Heart left ventricle (tissue), 16 donors: ENCODE data around the gene PPP1R1B. TPM values are rescaled to one million over a fixed set of nuclear protein-coding genes. Genes with fewer than 3 reads are reported as not detected.

Experiments used
- ATAC-seq, 4 donors: fragments of 200-7000 bp; cut with Tn5 transposase; one replicate each; pipeline ENCODE4 v1.9.1; 2020 to 2022; ENCODE audit warnings: moderate library complexity in 4 of 4, mild to moderate bottlenecking in 3 of 4, moderate number of reproducible peaks in 1 of 4
- DNase-seq, 5 donors: peaks; one replicate each; pipeline ENCODE4 v3.0.0-alpha.2; 2020
- H3K27ac ChIP-seq, 12 donors: fragments of 200-600 bp; sonication (generic) in 4 of 12; one replicate each; pipeline versions ENCODE4 v1.5.0 to v1.8.0; 2016 to 2022; ENCODE audit warnings: mild to moderate bottlenecking in 2 of 12
- H3K27me3 ChIP-seq, 9 donors: fragments of 200-600 bp; sonication (generic) in 2 of 9; one replicate each; pipeline versions ENCODE4 v1.5.1 to v1.8.0; 2016 to 2022; ENCODE audit warnings: mild to moderate bottlenecking in 3 of 9
- H3K36me3 ChIP-seq, 9 donors: fragments of 200-600 bp; sonication (generic) in 2 of 9; one replicate each; pipeline versions ENCODE4 v1.5.0 to v1.8.0; 2018 to 2022; ENCODE audit warnings: mild to moderate bottlenecking in 2 of 9
- H3K4me1 ChIP-seq, 12 donors: fragments of 200-600 bp; sonication (generic) in 4 of 12; one replicate each; pipeline versions ENCODE4 v1.5.0 to v1.8.0; 2016 to 2022; ENCODE audit warnings: mild to moderate bottlenecking in 3 of 12
- H3K4me3 ChIP-seq, 12 donors: fragments of 200-600 bp; sonication (generic) in 4 of 12; one replicate each; pipeline versions ENCODE4 v1.5.0 to v1.8.0; 2017 to 2022; ENCODE audit warnings: mild to moderate bottlenecking in 9 of 12, moderate library complexity in 4 of 12
- H3K9me3 ChIP-seq, 12 donors: fragments of 200-600 bp; sonication (generic) in 4 of 12; one replicate each; pipeline versions ENCODE4 v1.5.0 to v1.8.0; 2016 to 2022; ENCODE audit warnings: mild to moderate bottlenecking in 1 of 12
- CTCF ChIP-seq, 12 donors: fragments of 200-600 bp; sonication (generic) in 4 of 12; IDR thresholded peaks; one replicate each; pipeline versions ENCODE4 v1.5.0 to v1.8.0; 2018 to 2022; ENCODE audit warnings: antibody characterized with exemption in 12 of 12, mild to moderate bottlenecking in 5 of 12
- POLR2A ChIP-seq, 2 donors: fragments of 450-650 bp; IDR thresholded peaks; one replicate each; pipeline ENCODE4 v1.6.1; 2017; ENCODE audit warnings: antibody characterized with exemption in 2 of 2, mild to moderate bottlenecking in 2 of 2, moderate library complexity in 2 of 2
- WGBS, 4 donors: extraction: QIAGEN DNeasy Blood & Tissue Kit in 2 of 4; methylation state at CpG; one replicate each; pipeline versions ENCODE4 v1.1.5 to v1.1.7; 2013 to 2018; 5-methylcytosine and 5-hydroxymethylcytosine counted together
- intact Hi-C, 10 donors: fragments of 100-400 bp; cut with DNase I; formaldehyde crosslinking; loops; one replicate each; pipeline versions ENCODE4 v1.11.1 to v1.14.2; 2022
- polyA plus RNA-seq, 2 donors: library from polyadenylated mRNA; stranded (reverse); fragments of 200-250 nt; gene quantifications; one replicate each; pipeline ENCODE4 v1.2.3, GENCODE V29; 2013
- total RNA-seq, 9 donors: library from RNA; depleted of rRNA in 2 of 9; stranded (reverse); fragments of >200 nt in 2 of 9; fragmentation: NEBNext Ultra II Directional in 3 of 9; extraction: Animal tissue kit (Norgen Biotek cat#: 25700) in 3 of 9; gene quantifications; one replicate each; pipeline versions ENCODE4 v1.1.0 to v1.2.4, GENCODE V29; 2016 to 2023
- donor health status: ischemic (EF 13 %, LVEDD 7.1; RV severe dilation, severe dysfunction).
- donor health status: healthy with polysubstance abuse.
- donor health status: DM: no; HTN: yes; CAD: no.
- donor health status: DM: no; HTN: no; CAD: no.
- donor health status: ischemic (EF 25% LVEDD 6.9; RV normal size, moderate dysfunction).
- donor health status: ischemic (EF 25% LVEDD 5.7; RV mildly dilated, moderate dysfunction).
- donor health status: healthy.
- donor health status: DM: yes; HTN: yes; CAD: no.
- donor health status: ischemic (EF 35%, LVEDD 5.7; RV mildly dilated, moderate dysfunction).
- donor health status: nonischemic (EF 11% LVEDD 7.7; RV severe dilation, severe dysfunction).
- donor health status: DM: yes; HTN: yes; CAD: no.
- donor health status: PGD.
- donor health status: ischemic (EF 29% LVEDD 5.4; RV normal size, mild dysfunction).
- donor health status: nonischemic (EF 23%, LVEDD 6.1; RV moderate dilation, normal function).

The PPP1R1B gene
- total and polyA plus RNA-seq, 11 donors = 0.54 to 5.8 (median 0.88) TPM; not detected in 1

GRCh38 chr17:39591958-39592954, 34.5 kb upstream of the PPP1R1B start:
- peaks cover 9 to 45% (median 33%) of the 10 kb centered on the region in 9 donors for H3K27me3 ChIP-seq

GRCh38 chr17:39593371-39593770, 33.4 kb upstream of the PPP1R1B start:
- no peak for ATAC-seq
- 67 to 76% (median 72%) methylated on average over 2 of the region's 2 CpGs for WGBS, 4 donors
- Histone ChIP-seq H3K27ac (no peak overlapping the region), H3K4me3 (no peak overlapping the region), H3K36me3 (no peaks in the 10 kb centered on the region), H3K27me3 (peaks cover 13 to 56% (median 44%) of the 10 kb centered on the region in 9 donors), H3K4me1 (peaks cover 0 to 18% (median 6%) of the 10 kb centered on the region in 12 donors), H3K9me3 (no peaks in the 10 kb centered on the region)
- TF ChIP-seq CTCF (IDR thresholded peaks at IDR 0.05) (no peak), POLR2A (IDR thresholded peaks at IDR 0.05) (no peak)
- no peak for DNase-seq
- intact Hi-C loops = no loop called here

More at GRCh38 chr17:39591958-39592954, 34.5 kb upstream of the PPP1R1B start:
- ATAC-seq (peak in 2 of 4 donors; percentile 44 to 63), DNase-seq (peak in 1 of 5 donors; percentile 38)
- TF ChIP-seq CTCF (IDR thresholded peaks at IDR 0.05) = no peak
- no peak for TF ChIP-seq POLR2A (IDR thresholded peaks at IDR 0.05)
- H3K27ac ChIP-seq = no peak overlapping the region
- H3K36me3 ChIP-seq = no peaks in the 10 kb centered on the region
- H3K4me3 ChIP-seq = no peak overlapping the region
- WGBS, 4 donors = 2 to 4% (median 3%) methylated on average over 20 to 22 of the region's 22 CpGs
- peaks cover 0 to 8% (median 0%) of the 10 kb centered on the region in 12 donors for H3K4me1 ChIP-seq
- intact Hi-C loops = no loop called here
- H3K9me3 ChIP-seq = no peaks in the 10 kb centered on the region

GRCh38 chr17:39595294-39595693, 31.5 kb upstream of the PPP1R1B start:
- Histone ChIP-seq H3K27ac (no peak overlapping the region), H3K4me1 (peaks cover 0 to 34% (median 18%) of the 10 kb centered on the region in 12 donors), H3K9me3 (no peaks in the 10 kb centered on the region), H3K36me3 (no peaks in the 10 kb centered on the region), H3K27me3 (peaks cover 32 to 75% (median 63%) of the 10 kb centered on the region in 9 donors), H3K4me3 (no peak overlapping the region)
- intact Hi-C loops = no loop called here
- TF ChIP-seq POLR2A (IDR thresholded peaks at IDR 0.05) = no peak
- no peak for TF ChIP-seq CTCF (IDR thresholded peaks at IDR 0.05)
- WGBS, 4 donors = 11 to 17% (median 14%) methylated on average over 4 of the region's 4 CpGs
- no peak for DNase-seq
- no peak for ATAC-seq

- no peak for ATAC-seq
- H3K4me1 ChIP-seq = peaks cover 0 to 34% (median 18%) of the 10 kb centered on the region in 12 donors
- H3K27me3 ChIP-seq = peaks cover 38 to 82% (median 70%) of the 10 kb centered on the region in 9 donors
Measured at GRCh38 chr17:39595928-39596510, 30.7 kb upstream of the PPP1R1B start.

More at GRCh38 chr17:39595928-39596510, 30.7 kb upstream of the PPP1R1B start:
- TF ChIP-seq CTCF (IDR thresholded peaks at IDR 0.05) (no peak), POLR2A (IDR thresholded peaks at IDR 0.05) (no peak)
- intact Hi-C loops = no loop called here
- DNase-seq = no peak
- Histone ChIP-seq H3K9me3 (no peaks in the 10 kb centered on the region), H3K4me3 (no peak overlapping the region), H3K27ac (no peak overlapping the region), H3K36me3 (no peaks in the 10 kb centered on the region)
- 7 to 15% (median 12%) methylated on average over 11 of the region's 11 CpGs for WGBS, 4 donors
